ENCODE data around the gene DDX1. TPM values are rescaled to one million over a fixed set of nuclear protein-coding genes. Genes with fewer than 3 reads are reported as not detected.

DDX1 gene
- total and polyA plus RNA-seq, 11 donors = 97.7 to 193 (median 136) TPM

- WGBS, 4 donors = 92 to 97% (median 95%) methylated on average over 1 of the region's 1 CpG
- DNase-seq (no peak), ATAC-seq (no peak)
- H3K27ac ChIP-seq = no peak overlapping the region
- H3K4me1 ChIP-seq = no peaks in the 10 kb centered on the region
- TF ChIP-seq POLR2A (IDR thresholded peaks at IDR 0.05) = no peak
- TF ChIP-seq, protein P1, sequence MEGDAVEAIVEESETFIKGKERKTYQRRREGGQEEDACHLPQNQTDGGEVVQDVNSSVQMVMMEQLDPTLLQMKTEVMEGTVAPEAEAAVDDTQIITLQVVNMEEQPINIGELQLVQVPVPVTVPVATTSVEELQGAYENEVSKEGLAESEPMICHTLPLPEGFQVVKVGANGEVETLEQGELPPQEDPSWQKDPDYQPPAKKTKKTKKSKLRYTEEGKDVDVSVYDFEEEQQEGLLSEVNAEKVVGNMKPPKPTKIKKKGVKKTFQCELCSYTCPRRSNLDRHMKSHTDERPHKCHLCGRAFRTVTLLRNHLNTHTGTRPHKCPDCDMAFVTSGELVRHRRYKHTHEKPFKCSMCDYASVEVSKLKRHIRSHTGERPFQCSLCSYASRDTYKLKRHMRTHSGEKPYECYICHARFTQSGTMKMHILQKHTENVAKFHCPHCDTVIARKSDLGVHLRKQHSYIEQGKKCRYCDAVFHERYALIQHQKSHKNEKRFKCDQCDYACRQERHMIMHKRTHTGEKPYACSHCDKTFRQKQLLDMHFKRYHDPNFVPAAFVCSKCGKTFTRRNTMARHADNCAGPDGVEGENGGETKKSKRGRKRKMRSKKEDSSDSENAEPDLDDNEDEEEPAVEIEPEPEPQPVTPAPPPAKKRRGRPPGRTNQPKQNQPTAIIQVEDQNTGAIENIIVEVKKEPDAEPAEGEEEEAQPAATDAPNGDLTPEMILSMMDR (IDR thresholded peaks at IDR 0.05) = no peak
- peaks cover 0 to 100% (median 100%) of the 10 kb centered on the region in 9 donors for H3K36me3 ChIP-seq
- H3K27me3 ChIP-seq = no peaks in the 10 kb centered on the region
- no peak overlapping the region for H3K4me3 ChIP-seq
- H3K9me3 ChIP-seq = no peaks in the 10 kb centered on the region
- intact Hi-C loops (cut with DNase I) = no loop called here
Measured at GRCh38 chr2:15601681-15602080, 10.0 kb downstream of the DDX1 start.

DNA sequence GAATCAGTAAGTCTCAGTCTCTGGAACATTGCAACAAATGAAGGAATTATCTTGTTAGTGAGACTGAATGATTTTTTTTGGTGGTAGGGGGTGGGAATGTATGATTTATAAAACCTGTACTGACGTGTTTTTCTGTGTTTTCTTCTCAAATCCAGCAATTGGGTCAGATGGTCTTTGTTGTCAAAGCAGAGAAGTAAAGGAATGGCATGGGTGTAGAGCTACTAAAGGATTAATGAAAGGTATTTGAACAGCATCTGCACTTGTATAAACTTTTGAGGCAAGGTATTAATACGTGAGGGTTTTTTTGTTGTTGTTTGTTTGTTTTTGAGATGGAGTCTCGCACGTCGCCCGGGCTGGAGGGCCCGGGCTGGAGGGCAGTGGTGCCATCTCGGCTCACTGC, 10.7 kb downstream of the DDX1 start:
- TF ChIP-seq, protein P1 (IDR thresholded peaks at IDR 0.05) = no peak
- no peak for TF ChIP-seq POLR2A (IDR thresholded peaks at IDR 0.05)
- DNase-seq (no peak), ATAC-seq (no peak)
- 85 to 94% (median 91%) methylated on average over 8 of the region's 8 CpGs for WGBS, 4 donors
- no peaks in the 10 kb centered on the region for H3K27me3 ChIP-seq
- no peak overlapping the region for H3K4me3 ChIP-seq
- no peaks in the 10 kb centered on the region for H3K4me1 ChIP-seq
- H3K27ac ChIP-seq = no peak overlapping the region
- H3K36me3 ChIP-seq = peaks cover 0 to 100% (median 100%) of the 10 kb centered on the region in 9 donors
- intact Hi-C loops (cut with DNase I) = no loop called here
- no peaks in the 10 kb centered on the region for H3K9me3 ChIP-seq

- 91 to 97% (median 95%) methylated on average over 3 of the region's 3 CpGs for WGBS, 4 donors
- no peak for TF ChIP-seq POLR2A (IDR thresholded peaks at IDR 0.05)
- TF ChIP-seq, protein P1 (IDR thresholded peaks at IDR 0.05) = no peak
Measured at GRCh38 chr2:15603044-15603765, 11.5 kb downstream of the DDX1 start.

GRCh38 chr2:15603948-15604347, 12.3 kb downstream of the DDX1 start:
- Histone ChIP-seq H3K9me3 (no peaks in the 10 kb centered on the region), H3K27me3 (no peaks in the 10 kb centered on the region), H3K4me3 (no peak overlapping the region), H3K27ac (no peak overlapping the region), H3K4me1 (no peaks in the 10 kb centered on the region), H3K36me3 (peaks cover 0 to 100% (median 100%) of the 10 kb centered on the region in 9 donors)
- ATAC-seq (no peak), DNase-seq (no peak)
- intact Hi-C loops (cut with DNase I) = no loop called here
- WGBS, 4 donors = 93 to 98% (median 96%) methylated on average over 2 of the region's 2 CpGs
- TF ChIP-seq, protein P1 (IDR thresholded peaks at IDR 0.05) = no peak
- TF ChIP-seq POLR2A (IDR thresholded peaks at IDR 0.05) = no peak

More at GRCh38 chr2:15603044-15603765, 11.5 kb downstream of the DDX1 start:
- no peak overlapping the region for H3K27ac ChIP-seq
- ATAC-seq (no peak), DNase-seq (no peak)
- no peak overlapping the region for H3K4me3 ChIP-seq
- H3K36me3 ChIP-seq = peaks cover 0 to 100% (median 100%) of the 10 kb centered on the region in 9 donors
- intact Hi-C loops (cut with DNase I) = no loop called here
- H3K27me3 ChIP-seq = no peaks in the 10 kb centered on the region
- no peaks in the 10 kb centered on the region for H3K4me1 ChIP-seq
- no peaks in the 10 kb centered on the region for H3K9me3 ChIP-seq

All from heart left ventricle (tissue), 16 donors.